ENCODE results near the gene CEP152.

The CEP152 gene

DNA sequence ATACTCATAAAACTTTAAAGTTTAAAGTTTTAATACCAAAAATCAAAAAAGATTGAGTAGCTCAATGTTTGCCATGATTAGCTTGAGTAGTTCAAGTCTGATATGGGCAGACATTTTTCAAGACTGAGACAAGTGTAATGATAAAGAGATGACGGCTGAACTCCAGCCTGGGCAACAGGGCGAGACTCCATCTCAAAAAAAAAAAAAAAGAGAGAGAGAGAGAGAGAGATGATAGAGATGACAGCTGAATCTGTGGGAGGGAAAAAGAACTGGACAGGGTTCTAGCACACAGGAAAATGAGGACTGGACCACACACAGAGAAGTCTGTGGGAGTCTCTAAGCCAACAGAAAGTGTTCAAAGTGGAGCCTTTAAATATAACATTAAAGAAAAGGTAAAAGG is 25.2 kb downstream of the CEP152 start:
- DNase-seq (ENCODE audit: low read depth): no peak
- TF ChIP-seq POLR2A (IDR thresholded peaks at IDR 0.05; ENCODE audit: extremely low read depth, insufficient read length) (no peak), MYC (IDR thresholded peaks at IDR 0.05; ENCODE audit: low read depth, low read length) (no peak)
- TF ChIP-seq, protein P1, sequence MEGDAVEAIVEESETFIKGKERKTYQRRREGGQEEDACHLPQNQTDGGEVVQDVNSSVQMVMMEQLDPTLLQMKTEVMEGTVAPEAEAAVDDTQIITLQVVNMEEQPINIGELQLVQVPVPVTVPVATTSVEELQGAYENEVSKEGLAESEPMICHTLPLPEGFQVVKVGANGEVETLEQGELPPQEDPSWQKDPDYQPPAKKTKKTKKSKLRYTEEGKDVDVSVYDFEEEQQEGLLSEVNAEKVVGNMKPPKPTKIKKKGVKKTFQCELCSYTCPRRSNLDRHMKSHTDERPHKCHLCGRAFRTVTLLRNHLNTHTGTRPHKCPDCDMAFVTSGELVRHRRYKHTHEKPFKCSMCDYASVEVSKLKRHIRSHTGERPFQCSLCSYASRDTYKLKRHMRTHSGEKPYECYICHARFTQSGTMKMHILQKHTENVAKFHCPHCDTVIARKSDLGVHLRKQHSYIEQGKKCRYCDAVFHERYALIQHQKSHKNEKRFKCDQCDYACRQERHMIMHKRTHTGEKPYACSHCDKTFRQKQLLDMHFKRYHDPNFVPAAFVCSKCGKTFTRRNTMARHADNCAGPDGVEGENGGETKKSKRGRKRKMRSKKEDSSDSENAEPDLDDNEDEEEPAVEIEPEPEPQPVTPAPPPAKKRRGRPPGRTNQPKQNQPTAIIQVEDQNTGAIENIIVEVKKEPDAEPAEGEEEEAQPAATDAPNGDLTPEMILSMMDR (IDR thresholded peaks at IDR 0.05; ENCODE audit: low read depth, low read length): no peak
- TF ChIP-seq, protein P2, sequence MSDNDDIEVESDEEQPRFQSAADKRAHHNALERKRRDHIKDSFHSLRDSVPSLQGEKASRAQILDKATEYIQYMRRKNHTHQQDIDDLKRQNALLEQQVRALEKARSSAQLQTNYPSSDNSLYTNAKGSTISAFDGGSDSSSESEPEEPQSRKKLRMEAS (IDR thresholded peaks at IDR 0.05; ENCODE audit: low read depth, low read length): no peak
- no peak overlapping the region for H3K4me3 ChIP-seq (ENCODE audit: low read depth, low read length)

DNA sequence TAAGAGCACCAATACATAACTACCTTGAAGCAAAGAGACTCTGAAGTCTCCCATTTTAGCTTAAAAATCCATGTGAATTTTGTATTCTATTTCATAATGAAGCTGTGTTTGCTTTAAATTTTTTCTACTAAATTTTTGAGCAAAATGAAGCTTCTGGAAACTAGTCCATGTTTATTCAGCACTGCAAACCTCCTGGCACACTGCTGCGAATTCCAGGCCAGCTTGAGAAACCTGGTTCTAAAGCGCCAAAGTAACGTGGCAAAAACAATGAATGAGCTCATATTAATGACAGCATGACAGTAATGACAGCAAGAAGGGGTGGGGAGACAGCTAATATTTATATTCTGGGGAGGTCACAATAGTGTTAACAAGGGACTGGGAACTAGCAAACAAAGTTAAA is 25.7 kb downstream of the CEP152 start:
- no peak for DNase-seq (ENCODE audit: low read depth)
- TF ChIP-seq POLR2A (IDR thresholded peaks at IDR 0.05; ENCODE audit: extremely low read depth, insufficient read length) (no peak), MYC (IDR thresholded peaks at IDR 0.05; ENCODE audit: low read depth, low read length) (no peak)
- TF ChIP-seq, protein P1 (IDR thresholded peaks at IDR 0.05; ENCODE audit: low read depth, low read length): no peak
- TF ChIP-seq, protein P2 (IDR thresholded peaks at IDR 0.05; ENCODE audit: low read depth, low read length): no peak
- H3K4me3 ChIP-seq (ENCODE audit: low read depth, low read length): no peak overlapping the region

DNA sequence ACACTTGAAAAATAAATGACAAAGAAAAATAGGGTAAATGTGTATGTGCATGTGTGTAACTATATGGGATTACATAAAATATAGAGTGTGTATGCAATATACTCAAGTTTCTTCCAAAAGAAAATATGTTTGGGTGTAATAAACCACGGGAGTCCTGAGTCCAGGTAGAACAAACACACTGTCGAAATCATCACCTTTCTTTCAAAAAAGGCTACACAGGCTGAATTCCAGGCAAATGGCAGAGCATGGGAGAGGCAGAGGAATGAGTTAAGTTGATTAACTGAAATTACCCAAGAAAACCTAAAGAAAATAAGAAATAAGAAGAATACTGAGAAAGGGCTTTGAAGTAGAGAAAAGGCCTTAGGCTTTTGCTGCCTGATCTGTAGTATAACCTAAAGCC is 26.1 kb downstream of the CEP152 start:
- DNase-seq (ENCODE audit: low read depth): no peak
- TF ChIP-seq, protein P1 (IDR thresholded peaks at IDR 0.05; ENCODE audit: low read depth, low read length): no peak
- TF ChIP-seq MYC (IDR thresholded peaks at IDR 0.05; ENCODE audit: low read depth, low read length) (no peak), POLR2A (IDR thresholded peaks at IDR 0.05; ENCODE audit: extremely low read depth, insufficient read length) (no peak)
- TF ChIP-seq, protein P2 (IDR thresholded peaks at IDR 0.05; ENCODE audit: low read depth, low read length): no peak
- H3K4me3 ChIP-seq (ENCODE audit: low read depth, low read length): no peak overlapping the region

DNA sequence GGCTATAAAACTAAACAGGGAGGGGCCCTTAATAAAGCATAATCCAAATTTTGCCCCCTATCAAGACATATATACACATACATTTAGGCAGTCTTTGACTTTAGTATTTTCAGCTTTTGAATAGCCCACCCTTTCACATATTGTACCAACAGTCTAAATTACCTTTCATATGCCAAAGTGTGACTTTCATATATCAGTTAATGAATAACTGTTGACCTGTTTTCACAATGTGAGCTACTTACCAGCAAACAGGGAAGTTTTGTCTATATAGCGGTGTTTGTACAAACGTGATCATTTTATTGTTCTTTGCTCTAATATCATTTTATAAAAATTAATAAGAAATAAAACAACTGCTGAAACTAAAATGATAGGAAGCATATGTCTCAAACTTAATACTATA is 28.0 kb downstream of the CEP152 start:
- TF ChIP-seq POLR2A (IDR thresholded peaks at IDR 0.05; ENCODE audit: extremely low read depth, insufficient read length): no peak
- TF ChIP-seq, protein P1 (IDR thresholded peaks at IDR 0.05; ENCODE audit: low read depth, low read length): no peak
- no peak for TF ChIP-seq MYC (IDR thresholded peaks at IDR 0.05; ENCODE audit: low read depth, low read length)
- TF ChIP-seq, protein P2 (IDR thresholded peaks at IDR 0.05; ENCODE audit: low read depth, low read length): no peak
- no peak overlapping the region for H3K4me3 ChIP-seq (ENCODE audit: low read depth, low read length)
- no peak for DNase-seq (ENCODE audit: low read depth)

DNA sequence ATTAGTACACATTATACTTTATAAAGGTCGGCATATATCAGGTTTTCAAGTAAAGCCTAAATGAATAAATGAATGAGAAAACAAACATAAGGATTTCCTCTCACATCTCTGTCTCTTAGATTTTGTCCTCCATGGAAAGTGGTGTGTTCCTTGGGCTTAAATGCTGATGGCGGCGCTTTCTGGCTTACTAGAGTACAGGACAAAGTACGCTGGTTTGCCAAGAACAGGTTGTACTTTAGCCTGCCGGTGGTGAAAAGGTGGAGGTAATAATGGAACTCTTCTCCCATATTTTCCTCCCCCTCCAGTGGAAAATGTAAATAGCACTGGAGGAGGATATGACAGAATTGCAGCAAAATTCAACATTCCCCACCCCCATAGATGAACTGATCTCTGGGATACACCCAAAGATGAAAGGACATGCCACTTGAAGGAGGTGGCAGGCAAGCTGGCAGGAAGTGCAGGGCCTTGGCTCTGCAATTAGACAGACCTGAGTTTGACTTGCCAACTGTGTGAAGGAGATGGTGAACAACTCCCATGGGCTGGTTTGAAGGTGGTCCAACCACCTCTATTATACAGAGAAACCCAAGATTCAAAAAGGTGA is 29.3 kb downstream of the CEP152 start:
- no peak overlapping the region for H3K4me3 ChIP-seq (ENCODE audit: low read depth, low read length)
- no peak for DNase-seq (ENCODE audit: low read depth)
- TF ChIP-seq MYC (IDR thresholded peaks at IDR 0.05; ENCODE audit: low read depth, low read length) (no peak), POLR2A (IDR thresholded peaks at IDR 0.05; ENCODE audit: extremely low read depth, insufficient read length) (no peak)
- TF ChIP-seq, protein P1 (IDR thresholded peaks at IDR 0.05; ENCODE audit: low read depth, low read length): no peak
- TF ChIP-seq, protein P2 (IDR thresholded peaks at IDR 0.05; ENCODE audit: low read depth, low read length): no peak
